ENCODE results near the gene PHF10. TPM values are rescaled to one million over a fixed set of nuclear protein-coding genes. Genes with fewer than 3 reads are reported as not detected.

PHF10 gene
- total and polyA plus RNA-seq, 3 experiments from 2014 or later, result 17.6 to 71.5 (median 69.6) TPM

DNA sequence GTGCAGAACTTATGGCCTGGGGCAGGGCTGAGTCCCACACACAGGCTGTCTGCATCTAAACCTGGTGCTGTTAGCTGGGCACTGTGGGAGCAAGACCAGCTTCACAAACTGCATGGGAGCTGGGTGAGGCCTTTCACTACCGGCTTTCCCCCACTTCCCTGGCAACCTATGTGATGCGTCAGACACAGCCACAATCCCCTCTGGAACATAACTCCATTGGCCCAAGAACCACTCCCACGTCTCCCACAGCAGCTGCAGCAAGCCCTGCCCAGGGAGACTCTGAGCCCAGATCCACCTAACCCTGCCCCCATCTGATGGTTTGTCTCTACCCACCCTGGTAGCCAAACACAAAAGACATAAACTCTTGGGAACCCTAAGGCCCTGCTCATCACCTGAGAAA, 31.8 kb downstream of the PHF10 start:
- Mint-ChIP-seq H3K4me1 (peaks cover 4 to 7% (median 6%) of the 10 kb centered on the region in 3 donors), H3K4me3 (no peak overlapping the region), H3K9me3 (peaks cover 2 to 7% (median 4%) of the 10 kb centered on the region in 5 donors), H3K36me3 (peaks cover 16 to 30% (median 23%) of the 10 kb centered on the region in 3 donors), H3K27me3 (no peaks in the 10 kb centered on the region), H3K27ac (no peak overlapping the region)
- Histone ChIP-seq H3K9me3 (ENCODE audit: low read length) (peaks cover 4% of the 10 kb centered on the region), H3K4me1 (ENCODE audit: insufficient read depth, low read length) (no peaks in the 10 kb centered on the region), H3K27ac (ENCODE audit: low read depth, low read length) (no peak overlapping the region), H3K36me3 (ENCODE audit: insufficient read depth, low read length) (no peaks in the 10 kb centered on the region), H3K4me3 (ENCODE audit: low read length) (no peak overlapping the region), H3K27me3 (ENCODE audit: insufficient read depth, low read length, poor library complexity, severe bottlenecking) (no peaks in the 10 kb centered on the region)
- ChIA-PET POLR2A (no interaction called here), CTCF (interaction anchor here (0.5 to 0.9 kb wide), 3 partner anchors 9 to 152 kb away, joined by 3 to 6 read pairs (median 3); partner anchors contain the start of genes C6orf120 and WDR27)
- DNase-seq, result no peak

DNA sequence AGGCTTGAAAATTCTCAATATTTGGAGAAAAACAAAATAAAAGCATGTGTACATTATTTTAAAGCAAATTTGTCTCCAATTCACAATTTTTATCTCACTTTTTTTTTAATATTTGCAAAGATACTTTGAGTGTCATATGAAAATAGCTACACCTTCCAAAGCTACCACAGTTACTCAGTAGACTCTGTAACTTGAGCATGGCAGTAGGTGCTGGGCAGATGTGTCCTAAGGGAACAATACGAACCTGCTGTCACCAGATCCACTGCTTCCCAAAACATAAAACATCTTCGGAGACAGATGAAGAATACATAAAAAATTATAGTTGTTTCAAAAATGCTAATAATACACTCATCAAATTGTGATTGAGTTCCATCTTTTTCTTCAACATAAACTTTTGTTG, 33.0 kb downstream of the PHF10 start:
- H3K36me3 Mint-ChIP-seq, result peaks cover 27 to 42% (median 34%) of the 10 kb centered on the region in 3 donors
- ChIA-PET CTCF (no interaction called here), POLR2A (no interaction called here)

DNA sequence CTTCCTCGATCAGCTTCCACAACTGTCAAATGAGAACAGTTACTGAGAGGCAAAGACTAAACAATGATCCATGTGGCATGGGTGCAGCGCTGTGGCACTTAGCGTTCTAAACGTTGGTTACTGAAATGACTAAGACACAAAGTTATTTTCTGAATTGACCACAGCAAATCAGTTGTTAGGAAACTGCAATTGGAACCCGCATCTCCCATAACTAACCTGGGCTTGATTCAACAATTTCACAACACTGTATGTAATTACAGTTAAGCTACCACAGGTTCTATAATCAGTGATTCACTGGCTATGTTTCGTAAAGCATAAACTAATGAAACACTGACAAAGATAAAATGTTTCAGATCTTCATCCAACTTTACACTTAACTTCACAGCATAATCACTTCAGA, 35.0 kb downstream of the PHF10 start:
- Mint-ChIP-seq H3K4me3 (no peak overlapping the region), H3K9me3 (peaks cover 2 to 29% (median 20%) of the 10 kb centered on the region in 5 donors), H3K4me1 (peaks cover 4 to 7% (median 6%) of the 10 kb centered on the region in 3 donors), H3K27ac (no peak overlapping the region), H3K27me3 (no peaks in the 10 kb centered on the region), H3K36me3 (peaks cover 41 to 58% (median 48%) of the 10 kb centered on the region in 3 donors)
- no peaks in the 10 kb centered on the region for H3K4me1 ChIP-seq (ENCODE audit: insufficient read depth, low read length)
- ChIA-PET CTCF (no interaction called here), POLR2A (no interaction called here)
- DNase-seq, result no peak
- peaks cover 4% of the 10 kb centered on the region for H3K9me3 ChIP-seq (ENCODE audit: low read length)
- H3K4me3 ChIP-seq (ENCODE audit: low read length), result no peak overlapping the region
- H3K27ac ChIP-seq (ENCODE audit: low read depth, low read length), result no peak overlapping the region
- no peaks in the 10 kb centered on the region for H3K36me3 ChIP-seq (ENCODE audit: insufficient read depth, low read length)
- no peaks in the 10 kb centered on the region for H3K27me3 ChIP-seq (ENCODE audit: insufficient read depth, low read length, poor library complexity, severe bottlenecking)

More for the DNA sequence above, 33.0 kb downstream of the PHF10 start:
- Histone ChIP-seq H3K27me3 (ENCODE audit: insufficient read depth, low read length, poor library complexity, severe bottlenecking) (no peaks in the 10 kb centered on the region), H3K4me3 (ENCODE audit: low read length) (no peak overlapping the region), H3K4me1 (ENCODE audit: insufficient read depth, low read length) (no peaks in the 10 kb centered on the region), H3K9me3 (ENCODE audit: low read length) (peaks cover 4% of the 10 kb centered on the region), H3K27ac (ENCODE audit: low read depth, low read length) (no peak overlapping the region), H3K36me3 (ENCODE audit: insufficient read depth, low read length) (no peaks in the 10 kb centered on the region)
- Mint-ChIP-seq H3K27ac (no peak overlapping the region), H3K4me1 (peaks cover 4 to 7% (median 6%) of the 10 kb centered on the region in 3 donors), H3K9me3 (peaks cover 2 to 13% (median 6%) of the 10 kb centered on the region in 5 donors), H3K27me3 (no peaks in the 10 kb centered on the region), H3K4me3 (no peak overlapping the region)
- DNase-seq, result no peak

DNA sequence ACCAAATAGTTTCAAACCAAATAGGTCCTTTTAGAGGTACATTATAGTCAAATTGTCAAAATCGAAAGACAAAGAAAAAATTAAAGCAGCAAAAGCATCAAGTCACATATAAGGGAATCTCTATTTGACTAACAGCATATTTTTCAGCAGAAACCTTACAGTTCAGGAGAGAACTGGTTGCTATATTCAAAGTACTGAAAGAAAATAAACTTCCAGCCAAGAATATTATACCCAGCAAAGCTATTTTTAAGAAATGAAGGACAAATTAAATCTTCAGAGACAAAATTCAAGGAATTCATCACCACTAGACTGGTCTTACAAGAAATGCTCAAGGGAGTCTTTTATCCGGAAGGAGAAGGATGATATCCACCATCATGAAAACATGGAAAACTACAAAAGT, 38.4 kb downstream of the PHF10 start:
- no peaks in the 10 kb centered on the region for H3K27me3 ChIP-seq (ENCODE audit: insufficient read depth, low read length, poor library complexity, severe bottlenecking)
- H3K27ac ChIP-seq (ENCODE audit: low read depth, low read length), result no peak overlapping the region
- no peaks in the 10 kb centered on the region for H3K36me3 ChIP-seq (ENCODE audit: insufficient read depth, low read length)
- peaks cover 4 to 7% (median 6%) of the 10 kb centered on the region in 3 donors for H3K4me1 Mint-ChIP-seq
- H3K9me3 Mint-ChIP-seq, result peaks cover 0 to 22% (median 15%) of the 10 kb centered on the region in 5 donors
- ChIA-PET POLR2A (no interaction called here), CTCF (interaction anchor here (0.9 kb wide), 1 partner anchor 105 kb away, joined by 3 read pairs; no protein-coding TSS in a partner anchor)
- H3K36me3 Mint-ChIP-seq, result peaks cover 47 to 74% (median 57%) of the 10 kb centered on the region in 3 donors
- H3K4me1 ChIP-seq (ENCODE audit: insufficient read depth, low read length), result no peaks in the 10 kb centered on the region
- H3K9me3 ChIP-seq (ENCODE audit: low read length), result no peaks in the 10 kb centered on the region
- H3K4me3 Mint-ChIP-seq, result no peak overlapping the region
- no peak for DNase-seq
- H3K27ac Mint-ChIP-seq, result no peak overlapping the region
- H3K4me3 ChIP-seq (ENCODE audit: low read length), result no peak overlapping the region
- H3K27me3 Mint-ChIP-seq, result no peaks in the 10 kb centered on the region

DNA sequence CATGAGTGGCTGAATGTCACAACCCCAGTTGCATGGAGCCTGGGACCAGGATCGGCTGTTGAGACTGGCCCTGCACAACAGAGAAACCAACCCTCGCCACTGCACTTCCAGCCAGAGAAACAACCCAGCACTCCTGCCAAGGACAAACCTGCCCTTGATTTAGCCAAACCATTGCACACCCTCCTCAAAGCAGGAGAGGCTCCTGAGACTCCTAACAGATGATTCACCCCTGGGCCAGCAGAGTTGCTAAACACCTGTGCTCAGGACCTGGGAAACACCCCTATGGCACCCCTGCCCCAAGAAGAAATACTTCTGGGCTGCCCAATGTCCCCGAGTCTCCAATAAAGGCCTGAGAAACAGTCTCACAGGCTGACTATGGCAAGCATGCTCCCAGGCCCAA, 40.2 kb downstream of the PHF10 start:
- H3K9me3 ChIP-seq (ENCODE audit: low read length), result no peaks in the 10 kb centered on the region
- peaks cover 5% of the 10 kb centered on the region for H3K36me3 ChIP-seq (ENCODE audit: insufficient read depth, low read length)
- H3K36me3 Mint-ChIP-seq, result peaks cover 51 to 84% (median 68%) of the 10 kb centered on the region in 3 donors
- no peaks in the 10 kb centered on the region for H3K4me1 Mint-ChIP-seq
- H3K27me3 Mint-ChIP-seq, result no peaks in the 10 kb centered on the region
- no peaks in the 10 kb centered on the region for H3K27me3 ChIP-seq (ENCODE audit: insufficient read depth, low read length, poor library complexity, severe bottlenecking)
- H3K4me3 Mint-ChIP-seq, result peak overlapping the region in 1 of 7 donors; percentile 55
- no peak overlapping the region for H3K27ac ChIP-seq (ENCODE audit: low read depth, low read length)
- no peaks in the 10 kb centered on the region for H3K4me1 ChIP-seq (ENCODE audit: insufficient read depth, low read length)
- ChIA-PET POLR2A (no interaction called here), CTCF (interaction anchor here (1.1 kb wide), 1 partner anchor 9 kb away, joined by 3 read pairs; no protein-coding TSS in a partner anchor)
- peaks cover 0 to 22% (median 15%) of the 10 kb centered on the region in 5 donors for H3K9me3 Mint-ChIP-seq
- H3K4me3 ChIP-seq (ENCODE audit: low read length), result no peak overlapping the region
- no peak for DNase-seq
- H3K27ac Mint-ChIP-seq, result peak overlapping the region in 1 of 8 donors; percentile 81

DNA sequence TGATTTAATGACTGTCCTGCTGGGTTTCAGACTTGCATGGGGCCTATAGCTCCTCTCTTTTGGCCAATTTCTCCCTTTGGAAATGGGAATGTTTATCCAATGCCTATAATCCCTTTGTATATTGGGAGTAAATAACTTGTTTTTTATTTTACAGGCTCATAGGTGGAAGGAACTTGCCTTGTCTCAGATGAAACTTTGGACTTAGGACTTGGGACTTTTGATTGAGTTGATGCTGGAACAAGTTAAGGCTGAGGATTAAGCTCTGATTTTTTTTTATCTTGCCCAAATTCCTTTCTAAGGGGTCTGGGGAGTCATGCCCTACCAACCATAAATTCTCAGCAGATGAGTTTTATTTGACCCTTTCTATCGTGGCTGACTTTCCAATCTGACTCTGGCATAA, 46.0 kb downstream of the PHF10 start:
- Mint-ChIP-seq H3K4me3 (no peak overlapping the region), H3K27ac (no peak overlapping the region), H3K36me3 (peaks cover 31 to 52% (median 45%) of the 10 kb centered on the region in 3 donors), H3K9me3 (no peaks in the 10 kb centered on the region), H3K4me1 (no peaks in the 10 kb centered on the region), H3K27me3 (no peaks in the 10 kb centered on the region)
- POLR2A ChIA-PET, result no interaction called here
- no peaks in the 10 kb centered on the region for H3K27me3 ChIP-seq (ENCODE audit: insufficient read depth, low read length, poor library complexity, severe bottlenecking)
- H3K36me3 ChIP-seq (ENCODE audit: insufficient read depth, low read length), result peaks cover 5% of the 10 kb centered on the region
- H3K4me3 ChIP-seq (ENCODE audit: low read length), result no peak overlapping the region
- H3K27ac ChIP-seq (ENCODE audit: low read depth, low read length), result no peak overlapping the region
- CTCF ChIA-PET, result no interaction called here
- no peaks in the 10 kb centered on the region for H3K4me1 ChIP-seq (ENCODE audit: insufficient read depth, low read length)
- H3K9me3 ChIP-seq (ENCODE audit: low read length), result no peaks in the 10 kb centered on the region
- no peak for DNase-seq

DNA sequence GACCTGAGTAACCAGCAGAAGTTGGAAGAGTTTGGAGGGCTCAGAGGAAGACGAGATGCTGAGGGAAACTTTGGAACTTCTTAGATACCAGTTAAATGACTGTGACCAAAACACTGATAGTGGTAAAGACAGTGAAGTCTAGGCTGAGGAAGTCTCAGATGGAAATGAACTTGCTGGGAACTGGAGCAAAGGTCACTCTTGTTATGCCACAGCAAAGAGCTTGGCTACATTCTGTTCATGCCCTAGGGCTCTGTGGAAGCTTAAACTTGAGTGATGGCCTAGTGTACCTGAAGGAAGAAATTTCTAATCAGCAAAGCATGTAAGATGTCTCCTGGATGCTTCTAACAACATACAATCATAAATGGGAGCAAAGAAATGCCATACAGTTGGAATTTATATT, 47.2 kb downstream of the PHF10 start:
- no peak overlapping the region for H3K4me3 ChIP-seq (ENCODE audit: low read length)
- Mint-ChIP-seq H3K27ac (no peak overlapping the region), H3K4me1 (no peaks in the 10 kb centered on the region), H3K9me3 (no peaks in the 10 kb centered on the region), H3K36me3 (peaks cover 29 to 48% (median 33%) of the 10 kb centered on the region in 3 donors), H3K4me3 (no peak overlapping the region), H3K27me3 (no peaks in the 10 kb centered on the region)
- H3K27ac ChIP-seq (ENCODE audit: low read depth, low read length), result no peak overlapping the region
- no peak for DNase-seq
- no peaks in the 10 kb centered on the region for H3K27me3 ChIP-seq (ENCODE audit: insufficient read depth, low read length, poor library complexity, severe bottlenecking)
- ChIA-PET POLR2A (no interaction called here), CTCF (no interaction called here)
- H3K36me3 ChIP-seq (ENCODE audit: insufficient read depth, low read length), result peaks cover 5% of the 10 kb centered on the region
- no peaks in the 10 kb centered on the region for H3K4me1 ChIP-seq (ENCODE audit: insufficient read depth, low read length)
- no peaks in the 10 kb centered on the region for H3K9me3 ChIP-seq (ENCODE audit: low read length)

DNA sequence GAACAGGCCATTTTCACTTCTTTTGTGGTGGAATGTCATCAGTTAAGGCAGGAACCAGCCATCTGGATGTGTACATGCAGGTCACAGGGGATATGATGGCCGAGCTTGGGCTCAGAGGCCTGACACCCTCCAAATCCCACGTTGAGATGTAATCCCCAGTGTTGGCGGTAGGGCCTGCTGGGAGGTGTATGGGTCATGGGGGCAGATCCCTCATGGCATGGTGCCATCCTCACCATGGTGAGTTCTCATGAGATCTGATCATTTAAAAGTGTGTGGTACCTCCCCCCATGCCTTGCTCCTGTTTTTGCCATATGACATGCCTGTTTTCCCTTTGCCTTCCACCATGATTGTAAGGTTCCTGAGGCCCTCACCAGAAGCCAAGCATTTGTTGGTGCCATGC, 49.3 kb downstream of the PHF10 start:
- Mint-ChIP-seq H3K4me1 (peaks cover 0 to 4% (median under 1%) of the 10 kb centered on the region in 3 donors), H3K36me3 (peaks cover 19 to 46% (median 23%) of the 10 kb centered on the region in 3 donors), H3K27ac (no peak overlapping the region), H3K4me3 (no peak overlapping the region), H3K9me3 (no peaks in the 10 kb centered on the region), H3K27me3 (no peaks in the 10 kb centered on the region)
- peaks cover 12% of the 10 kb centered on the region for H3K36me3 ChIP-seq (ENCODE audit: insufficient read depth, low read length)
- no peak overlapping the region for H3K27ac ChIP-seq (ENCODE audit: low read depth, low read length)
- no peak overlapping the region for H3K4me3 ChIP-seq (ENCODE audit: low read length)
- H3K9me3 ChIP-seq (ENCODE audit: low read length), result no peaks in the 10 kb centered on the region
- H3K4me1 ChIP-seq (ENCODE audit: insufficient read depth, low read length), result no peaks in the 10 kb centered on the region
- DNase-seq, result no peak
- POLR2A ChIA-PET, result no interaction called here
- CTCF ChIA-PET, result no interaction called here
- no peaks in the 10 kb centered on the region for H3K27me3 ChIP-seq (ENCODE audit: insufficient read depth, low read length, poor library complexity, severe bottlenecking)
